Panc1 (cell line): ENCODE data around the gene FAAP20. TPM values are rescaled to one million over a fixed set of nuclear protein-coding genes. Genes with fewer than 3 reads are reported as not detected.

Source experiments
- ATAC-seq: fragments of 200-7000 bp; cut with Tn5 transposase; 2 replicates; pipeline ENCODE4 v1.9.1; 2020; ENCODE audit warnings: mild to moderate bottlenecking, moderate library complexity
- BruUV-seq: library from RNA; stranded (reverse); fragments of 400-500 nt; replicated peaks from 2 replicates; lab custom pipeline; 2021; lab: Mats Ljungman, UMichigan
- CTCF ChIA-PET: fragments of 300-600 bp; sonication (Branson Sonifier 250); formaldehyde crosslinking; loops from one replicate; lab custom pipeline; 2022; ENCODE audit warnings: antibody characterized with exemption; lab: Charles Lee
- POLR2A ChIA-PET: fragments of 300-600 bp; sonication (Branson Sonifier 250); formaldehyde crosslinking; loops from one replicate; lab custom pipeline; 2022; ENCODE audit warnings: antibody characterized with exemption; lab: Charles Lee
- DNase-seq: peaks from one replicate; pipeline ENCODE4 v3.0.0-alpha.2; 2010; ENCODE audit warnings: low read depth, low spot score
- H3K27ac ChIP-seq: 2 replicates; pipeline ENCODE4 v1.5.1; 2011; ENCODE audit warnings: mild to moderate bottlenecking, low read length, inconsistent platforms
- H3K27me3 ChIP-seq: fragments of 200-500 bp; sonication (Bioruptor generic); 2 replicates; pipeline ENCODE4 v1.6.0; 2014; ENCODE audit warnings: low read length, inconsistent platforms; ENCODE audit not compliant: control insufficient read depth, insufficient read depth
- H3K36me3 ChIP-seq: fragments of 200-500 bp; sonication (Bioruptor generic); 2 replicates; pipeline ENCODE4 v1.5.1; 2014; ENCODE audit warnings: inconsistent platforms, mild to moderate bottlenecking, low read length, moderate library complexity; ENCODE audit not compliant: control insufficient read depth, insufficient read depth
- H3K4me1 ChIP-seq: 2 replicates; pipeline ENCODE4 v1.5.1; 2011; ENCODE audit warnings: inconsistent platforms, mild to moderate bottlenecking, low read length, moderate library complexity; ENCODE audit not compliant: control insufficient read depth, insufficient read depth
- H3K4me3 ChIP-seq, 2 experiments: 2 replicates each; pipeline ENCODE4 v1.5.1; 2011 to 2012; ENCODE audit warnings: low read depth in 2 of 2, low read length in 2 of 2, mild to moderate bottlenecking in 2 of 2, inconsistent platforms in 1 of 2, moderate library complexity in 1 of 2
- H3K9me3 ChIP-seq: fragments of 200-500 bp; sonication (Bioruptor generic); 2 replicates; pipeline ENCODE4 v1.5.1; 2014; ENCODE audit warnings: low read depth, mild to moderate bottlenecking, inconsistent platforms, low read length, moderate library complexity; ENCODE audit not compliant: control insufficient read depth, insufficient read depth
- CTCF ChIP-seq: fragments of 450-650 bp; IDR thresholded peaks from 2 replicates; pipeline ENCODE4 v1.5.1; 2017; ENCODE audit warnings: mild to moderate bottlenecking
- POLR2AphosphoS5 ChIP-seq: IDR thresholded peaks from 2 replicates; pipeline ENCODE4 v1.6.1; 2012; ENCODE audit warnings: mild to moderate bottlenecking, low read depth, low read length, moderate library complexity
- REST ChIP-seq, 2 experiments: IDR thresholded peaks; 2 replicates each; pipeline ENCODE4 v1.6.1; 2011 to 2012; ENCODE audit warnings: low read depth in 2 of 2, control low read depth in 1 of 2, low read length in 1 of 2, mild to moderate bottlenecking in 1 of 2, moderate library complexity in 1 of 2; ENCODE audit not compliant: insufficient read depth in 1 of 2
- SIN3A ChIP-seq: IDR thresholded peaks from 2 replicates; pipeline ENCODE4 v1.6.1; 2012; ENCODE audit warnings: low read depth, mild to moderate bottlenecking, low read length, moderate library complexity, borderline replicate concordance; ENCODE audit not compliant: insufficient read depth
- TCF7L2 ChIP-seq: IDR thresholded peaks from 2 replicates; pipeline ENCODE4 v1.6.1; 2011; ENCODE audit warnings: mild to moderate bottlenecking, low read depth, low read length, inconsistent platforms
- in situ Hi-C: cut with HindIII; loops from 2 replicates; pipeline ENCODE4 v1.10.0; 2016; ENCODE audit warnings: low sequenced_read_pairs, low pct_unique_long_range_greater_than_20kb
- intact Hi-C: fragments of 100-400 bp; cut with micrococcal nuclease; formaldehyde crosslinking; loops from one replicate; pipeline ENCODE4 v1.10.0; 2022; ENCODE audit not compliant: unreplicated experiment
- total RNA-seq: library from RNA; stranded (reverse); gene quantifications from one replicate; pipeline ENCODE4 v1.2.1, GENCODE V29; 2021; ENCODE audit not compliant: unreplicated experiment

Gene FAAP20
- total RNA-seq, 1 experiment from 2014 or later, result 177 TPM

- DNase-seq, result no peak
- Histone ChIP-seq H3K27ac (peak overlapping the region; percentile 82), H3K36me3 (no peaks in the 10 kb centered on the region), H3K4me3 (no peak overlapping the region), H3K4me1 (peaks cover 43% of the 10 kb centered on the region), H3K9me3 (no peaks in the 10 kb centered on the region), H3K27me3 (no peaks in the 10 kb centered on the region)
- TF ChIP-seq POLR2AphosphoS5 (no peak), CTCF (no peak), TCF7L2 (no peak; the same call in 1 of the 2 replicates), SIN3A (no peak), REST (IDR thresholded peaks at IDR 0.05; ENCODE audit: insufficient read depth in 1 of 2, low read depth in 2 of 2, low read length in 1 of 2) (no peak)
- POLR2A ChIA-PET, result no interaction called here
- no peak for ATAC-seq
- intact Hi-C loops, result no loop called here
- in situ Hi-C loops, result no loop called here
- CTCF ChIA-PET, result interaction anchor here (0.7 kb wide), 2 partner anchors 41 to 50 kb away, joined by 3 read pairs; no protein-coding TSS in a partner anchor
- no TSS peak for BruUV-seq
These were observed 19.3 kb upstream of the FAAP20 start for GRCh38 chr1:2213576-2214505.

GRCh38 chr1:2212532-2213491, 18.2 kb upstream of the FAAP20 start:
- in situ Hi-C loops, result no loop called here
- H3K27me3 ChIP-seq, result no peaks in the 10 kb centered on the region
- peak overlapping the region; percentile 82 for H3K27ac ChIP-seq
- H3K4me1 ChIP-seq, result peaks cover 53% of the 10 kb centered on the region
- ChIA-PET POLR2A (interaction anchor here (0.5 kb wide), 1 partner anchor 314 kb away, joined by 3 read pairs; no protein-coding TSS in a partner anchor), CTCF (interaction anchor here (0.6 kb wide), 1 partner anchor 104 kb away, joined by 7 read pairs; no protein-coding TSS in a partner anchor)
- DNase-seq (no peak), ATAC-seq (peak; percentile 26)
- H3K9me3 ChIP-seq, result no peaks in the 10 kb centered on the region
- intact Hi-C loops, result no loop called here
- no TSS peak for BruUV-seq
- no peaks in the 10 kb centered on the region for H3K36me3 ChIP-seq
- TF ChIP-seq REST (IDR thresholded peaks at IDR 0.05; ENCODE audit: insufficient read depth in 1 of 2, low read depth in 2 of 2, low read length in 1 of 2) (no peak), POLR2AphosphoS5 (peak; percentile 40; the same call in 1 of the 2 replicates)
- H3K4me3 ChIP-seq, result peak overlapping the region; percentile 7 to 29; a peak in 3 of 4 replicates
